HepG2 (cell line): ENCODE results near the gene CD83. TPM values are rescaled to one million over a fixed set of nuclear protein-coding genes. Genes with fewer than 3 reads are reported as not detected.

Experiments used
- ATAC-seq: fragments of 200-7000 bp; cut with Tn5 transposase; 3 replicates; pipeline ENCODE4 v1.9.1; 2020; ENCODE audit warnings: mild to moderate bottlenecking, moderate library complexity
- BruUV-seq: library from RNA; stranded (reverse); fragments of 400-500 nt; replicated peaks from 2 replicates; lab custom pipeline; 2021; lab: Mats Ljungman, UMichigan
- CTCF ChIA-PET: fragments of 300-600 bp; formaldehyde crosslinking; extraction: SDS; loops from one replicate; lab custom pipeline; 2021; ENCODE audit warnings: low total read pairs, inconsistent platforms, low intra/inter-chr PET ratio; lab: Yijun Ruan, JAX
- POLR2A ChIA-PET: fragments of 350-600 bp; sonication (Branson Sonifier 250); formaldehyde crosslinking; loops from one replicate; lab custom pipeline; 2020; ENCODE audit warnings: antibody characterized with exemption, inconsistent platforms; lab: Yijun Ruan, JAX
- DNase-seq: peaks from one replicate; pipeline ENCODE4 v3.0.0-alpha.2; 2015; ENCODE audit warnings: low spot score
- FAIRE-seq: peaks from 3 replicates; lab custom pipeline; 2011; peaks lifted over from hg19 to GRCh38; lab: Jason Lieb, UNC
- H2AFZ ChIP-seq: one replicate; pipeline ENCODE4 v1.6.1; 2011; ENCODE audit warnings: low read length, inconsistent platforms
- H3K27ac ChIP-seq: fragments of 300-600 bp; 3 replicates; pipeline ENCODE4 v1.8.0; 2011; ENCODE audit warnings: mixed run types, mild to moderate bottlenecking, mixed read lengths, low read length, inconsistent platforms; ENCODE audit not compliant: insufficient read depth; ENCODE audit errors: extremely low read length
- H3K27me3 ChIP-seq, 2 experiments: fragments of 200-600 bp in 1 of 2; 2 replicates in 1 of 2; 3 replicates in 1 of 2; pipeline versions ENCODE4 v1.6.0 to v1.8.0; 2011; ENCODE audit warnings: low read length in 2 of 2, mild to moderate bottlenecking in 2 of 2, moderate library complexity in 2 of 2, inconsistent platforms in 1 of 2; ENCODE audit not compliant: insufficient read depth in 2 of 2, control insufficient read depth in 1 of 2
- H3K36me3 ChIP-seq, 2 experiments: fragments of 200-600 bp in 1 of 2; replicated peaks in 1 of 2; 2 replicates in 1 of 2; 3 replicates in 1 of 2; pipeline versions ENCODE4 v1.5.1 to v1.8.0; 2011; ENCODE audit warnings: low read length in 2 of 2, inconsistent platforms in 1 of 2; ENCODE audit not compliant: insufficient read depth in 2 of 2, control insufficient read depth in 1 of 2
- H3K4me1 ChIP-seq: 2 replicates; pipeline ENCODE4 v1.5.1; 2012; ENCODE audit warnings: low read length, inconsistent platforms; ENCODE audit not compliant: insufficient read depth
- H3K4me2 ChIP-seq: 2 replicates; pipeline ENCODE4 v1.6.0; 2011; ENCODE audit warnings: low read depth, low read length, inconsistent platforms
- H3K4me3 ChIP-seq, 3 experiments: fragments of 200-600 bp in 1 of 3; sonication (generic), shearing (Covaris generic) in 1 of 3; replicated peaks in 1 of 3; 2 replicates each; pipeline ENCODE4 v1.5.1; 2011 to 2016; ENCODE audit warnings: low read length in 3 of 3, inconsistent platforms in 2 of 3, low read depth in 2 of 3, mild to moderate bottlenecking in 2 of 3, control low read depth in 1 of 3, mixed read lengths in 1 of 3; ENCODE audit not compliant: insufficient read depth in 1 of 3
- H3K79me2 ChIP-seq: one replicate; pipeline ENCODE4 v1.6.1; 2011; ENCODE audit warnings: low read length, inconsistent platforms; ENCODE audit not compliant: insufficient read depth
- H3K9ac ChIP-seq: 2 replicates; pipeline ENCODE4 v1.6.0; 2011; ENCODE audit warnings: mild to moderate bottlenecking, low read depth, low read length, inconsistent platforms; ENCODE audit not compliant: insufficient read depth
- H3K9me3 ChIP-seq: 2 replicates; pipeline ENCODE4 v1.5.1; 2012; ENCODE audit warnings: mild to moderate bottlenecking, low read length
- H4K20me1 ChIP-seq: 2 replicates; pipeline ENCODE4 v1.6.0; 2011; ENCODE audit warnings: inconsistent platforms, mild to moderate bottlenecking, low read length, moderate library complexity; ENCODE audit not compliant: insufficient read depth
- ADNP ChIP-seq: sonication (generic); formaldehyde crosslinking; IDR thresholded peaks from 2 replicates; pipeline ENCODE4 v1.4.0; 2020; ENCODE audit warnings: missing genetic modification reagents
- CBX2 ChIP-seq, 2 experiments: fragments of 200-600 bp in 1 of 2; sonication (generic); formaldehyde crosslinking in 1 of 2; IDR thresholded peaks; 2 replicates each; pipeline versions ENCODE4 v1.7.0 to v1.8.1; 2018 to 2022; ENCODE audit warnings: low read depth in 2 of 2, low read length in 1 of 2, mild to moderate bottlenecking in 1 of 2, missing genetic modification reagents in 1 of 2
- FIP1L1 ChIP-seq: fragments of 200-400 bp; formaldehyde crosslinking; IDR thresholded peaks from 2 replicates; pipeline ENCODE4 v1.6.1; 2018; ENCODE audit warnings: low read depth, mild to moderate bottlenecking, low read length, moderate library complexity, borderline replicate concordance; ENCODE audit not compliant: insufficient read depth
- KDM2A ChIP-seq: sonication (generic); formaldehyde crosslinking; IDR thresholded peaks from 2 replicates; pipeline ENCODE4 v1.4.0; 2020; ENCODE audit warnings: low read depth, missing genetic modification reagents, borderline replicate concordance
- KLF9 ChIP-seq: IDR thresholded peaks from 2 replicates; pipeline ENCODE4 v1.6.1; 2016; ENCODE audit warnings: low read depth
- NFATC3 ChIP-seq: sonication (generic); formaldehyde crosslinking; IDR thresholded peaks from 2 replicates; pipeline ENCODE4 v1.5.1; 2020; ENCODE audit warnings: mild to moderate bottlenecking, missing genetic modification reagents
- RFXANK ChIP-seq: IDR thresholded peaks from 2 replicates; pipeline ENCODE4 v1.6.1; 2016
- SALL1 ChIP-seq: sonication (generic); formaldehyde crosslinking; IDR thresholded peaks from 2 replicates; pipeline ENCODE4 v1.8.0; 2022; ENCODE audit warnings: mild to moderate bottlenecking, missing genetic modification reagents
- SMC3 ChIP-seq: IDR thresholded peaks from 2 replicates; pipeline ENCODE4 v1.6.1; 2011; ENCODE audit warnings: low read length, improper control_type of control experiment
- TEAD2 ChIP-seq: sonication (generic); formaldehyde crosslinking; IDR thresholded peaks from 2 replicates; pipeline ENCODE4 v1.9.0; 2021; ENCODE audit warnings: missing genetic modification reagents
- XBP1 ChIP-seq: sonication (generic); formaldehyde crosslinking; IDR thresholded peaks from 2 replicates; pipeline ENCODE4 v1.5.0; 2020; ENCODE audit warnings: missing genetic modification reagents
- WGBS: methylation state at CpG from one replicate; pipeline ENCODE4 v1.1.6; 2017; ENCODE audit warnings: low lambda C conversion rate; 5-methylcytosine and 5-hydroxymethylcytosine counted together
- in situ Hi-C: cut with HindIII; loops from 2 replicates; pipeline ENCODE4 v1.10.0; 2017; ENCODE audit warnings: low pct_unique_long_range_greater_than_20kb; ENCODE audit not compliant: extremely low pct_ligation_motif_present
- intact Hi-C: fragments of 100-400 bp; cut with micrococcal nuclease; formaldehyde crosslinking; loops from one replicate; pipeline ENCODE4 v1.10.0; 2022; ENCODE audit not compliant: unreplicated experiment
- polyA plus RNA-seq, 8 experiments: library from polyadenylated mRNA; depleted of rRNA in 3 of 8; stranded (reverse) in 7 of 8; unstranded in 1 of 8; fragments of >200 nt; fragmentation: Illumina TruSeq in 4 of 8; extraction: Trizol in 4 of 8; gene quantifications; 2 replicates each; pipeline versions ENCODE4 v1.2.1 to v1.2.3, GENCODE V29; 2011 to 2016; ENCODE audit warnings: low read depth in 4 of 8, missing spikeins in 1 of 8, mixed read lengths in 1 of 8; ENCODE audit not compliant: insufficient read depth in 1 of 8
- total RNA-seq, 5 experiments: library from RNA; depleted of rRNA; stranded (reverse); fragments of >200 nt; fragmentation: Illumina TruSeq; extraction: Trizol; gene quantifications; 2 replicates each; pipeline ENCODE4 v1.2.3, GENCODE V29; 2016; ENCODE audit warnings: low read depth in 1 of 5
- TF ChIP-seq, protein P1 (sequence below): sonication (generic); formaldehyde crosslinking; IDR thresholded peaks from 2 replicates; pipeline ENCODE4 v1.5.1; 2020; ENCODE audit warnings: mild to moderate bottlenecking, moderate library complexity, missing genetic modification reagents
- TF ChIP-seq, protein P2 (sequence below): sonication (generic); formaldehyde crosslinking; IDR thresholded peaks from 2 replicates; pipeline ENCODE4 v1.4.0; 2020; ENCODE audit warnings: missing genetic modification reagents
- TF ChIP-seq, protein P3 (sequence below): IDR thresholded peaks from 2 replicates; pipeline ENCODE4 v1.6.1; 2016; ENCODE audit warnings: low read depth
- TF ChIP-seq, protein P4 (sequence below), 2 experiments: sonication (generic) in 1 of 2; formaldehyde crosslinking in 1 of 2; IDR thresholded peaks; 2 replicates each; pipeline versions ENCODE4 v1.5.1 to v1.6.1; 2011 to 2020; ENCODE audit warnings: borderline replicate concordance in 1 of 2, low read depth in 1 of 2, low read length in 1 of 2, mild to moderate bottlenecking in 1 of 2, missing genetic modification reagents in 1 of 2, moderate library complexity in 1 of 2

CD83 gene
- total and polyA plus RNA-seq, 2 of the 13 experiments (the other 11 are each of a cell fraction or from before 2014, with no cell fraction given), result 0.46 to 2.3 TPM

- TF ChIP-seq KDM2A (CRISPR knock-in tag), result 0 out of 2 replicates have a peak, but pooled peaks have one; percentile 29
- TF ChIP-seq, protein P1, sequence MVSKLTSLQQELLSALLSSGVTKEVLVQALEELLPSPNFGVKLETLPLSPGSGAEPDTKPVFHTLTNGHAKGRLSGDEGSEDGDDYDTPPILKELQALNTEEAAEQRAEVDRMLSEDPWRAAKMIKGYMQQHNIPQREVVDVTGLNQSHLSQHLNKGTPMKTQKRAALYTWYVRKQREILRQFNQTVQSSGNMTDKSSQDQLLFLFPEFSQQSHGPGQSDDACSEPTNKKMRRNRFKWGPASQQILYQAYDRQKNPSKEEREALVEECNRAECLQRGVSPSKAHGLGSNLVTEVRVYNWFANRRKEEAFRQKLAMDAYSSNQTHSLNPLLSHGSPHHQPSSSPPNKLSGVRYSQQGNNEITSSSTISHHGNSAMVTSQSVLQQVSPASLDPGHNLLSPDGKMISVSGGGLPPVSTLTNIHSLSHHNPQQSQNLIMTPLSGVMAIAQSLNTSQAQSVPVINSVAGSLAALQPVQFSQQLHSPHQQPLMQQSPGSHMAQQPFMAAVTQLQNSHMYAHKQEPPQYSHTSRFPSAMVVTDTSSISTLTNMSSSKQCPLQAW, result peak; percentile 70
- peak; percentile 86 for TF ChIP-seq SMC3
Measured at GRCh38 chr6:14129575-14129974, 12.0 kb downstream of the CD83 start (continued).

DNA sequence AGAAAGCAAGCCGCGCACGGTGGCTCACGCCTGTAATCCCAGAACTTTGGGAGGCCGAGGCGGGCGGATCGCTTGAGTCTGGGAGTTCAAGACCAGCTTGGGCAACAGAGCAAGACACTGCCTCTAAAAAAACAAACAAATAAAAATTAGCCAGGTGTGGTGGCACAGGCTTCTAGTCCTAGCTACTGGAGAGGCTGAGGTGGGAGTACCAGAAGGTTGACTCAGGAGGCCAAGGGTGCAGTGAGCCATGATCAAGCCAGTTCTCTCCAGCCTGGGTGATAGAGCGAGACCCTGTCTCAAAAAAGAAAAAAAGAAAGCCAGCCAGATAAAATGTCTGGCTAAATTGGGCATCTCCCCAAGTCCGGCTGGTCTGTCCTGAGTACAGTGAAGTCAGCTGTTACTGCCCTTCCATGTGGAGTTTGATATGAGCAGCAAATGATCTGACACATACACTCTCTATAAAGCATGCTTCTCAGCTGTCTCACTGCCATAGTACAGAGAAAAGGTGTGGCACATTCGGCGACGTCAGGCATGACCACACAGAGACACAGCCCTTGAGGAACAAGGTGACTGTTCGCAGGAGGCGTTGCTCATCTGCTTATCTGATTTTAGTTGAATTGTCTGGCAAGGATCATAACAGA lies 13.0 kb downstream of the CD83 start:
- Histone ChIP-seq H3K27me3 (no peaks in the 10 kb centered on the region), H3K4me2 (no peak overlapping the region), H3K9ac (no peak overlapping the region), H3K4me3 (no peak overlapping the region), H3K27ac (no peak overlapping the region), H3K4me1 (peaks cover 25% of the 10 kb centered on the region), H4K20me1 (no peaks in the 10 kb centered on the region), H3K9me3 (no peaks in the 10 kb centered on the region), H3K36me3 (no peaks in the 10 kb centered on the region), H3K79me2 (no peaks in the 10 kb centered on the region), H2AFZ (no peak overlapping the region)
- 92% methylated on average over 15 of the region's 15 CpGs for WGBS
- FAIRE-seq, result no peak
- in situ Hi-C loops (no loop called here), intact Hi-C loops (no loop called here)
- ATAC-seq, result no peak
- ChIA-PET CTCF (interaction anchor here (2.2 kb wide), 1 partner anchor 14 kb away, joined by 31 read pairs; no protein-coding TSS in a partner anchor), POLR2A (no interaction called here)
- no peak for DNase-seq
- BruUV-seq, result no TSS peak
- TF ChIP-seq, protein P2, sequence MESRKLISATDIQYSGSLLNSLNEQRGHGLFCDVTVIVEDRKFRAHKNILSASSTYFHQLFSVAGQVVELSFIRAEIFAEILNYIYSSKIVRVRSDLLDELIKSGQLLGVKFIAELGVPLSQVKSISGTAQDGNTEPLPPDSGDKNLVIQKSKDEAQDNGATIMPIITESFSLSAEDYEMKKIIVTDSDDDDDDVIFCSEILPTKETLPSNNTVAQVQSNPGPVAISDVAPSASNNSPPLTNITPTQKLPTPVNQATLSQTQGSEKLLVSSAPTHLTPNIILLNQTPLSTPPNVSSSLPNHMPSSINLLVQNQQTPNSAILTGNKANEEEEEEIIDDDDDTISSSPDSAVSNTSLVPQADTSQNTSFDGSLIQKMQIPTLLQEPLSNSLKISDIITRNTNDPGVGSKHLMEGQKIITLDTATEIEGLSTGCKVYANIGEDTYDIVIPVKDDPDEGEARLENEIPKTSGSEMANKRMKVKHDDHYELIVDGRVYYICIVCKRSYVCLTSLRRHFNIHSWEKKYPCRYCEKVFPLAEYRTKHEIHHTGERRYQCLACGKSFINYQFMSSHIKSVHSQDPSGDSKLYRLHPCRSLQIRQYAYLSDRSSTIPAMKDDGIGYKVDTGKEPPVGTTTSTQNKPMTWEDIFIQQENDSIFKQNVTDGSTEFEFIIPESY (CRISPR knock-in tag), result no peak
- TF ChIP-seq SALL1 (CRISPR knock-in tag) (no peak), FIP1L1 (no peak), ADNP (CRISPR knock-in tag) (no peak), CBX2 (IDR thresholded peaks at IDR 0.05; ENCODE audit: low read depth, low read length) (no peak), CBX2 (CRISPR knock-in tag; IDR thresholded peaks at IDR 0.05; ENCODE audit: low read depth) (no peak), TEAD2 (CRISPR knock-in tag) (no peak), RFXANK (CRISPR knock-in tag) (no peak), KLF9 (CRISPR knock-in tag) (no peak), NFATC3 (CRISPR knock-in tag) (no peak), XBP1 (CRISPR knock-in tag) (no peak)
- TF ChIP-seq, protein P3, sequence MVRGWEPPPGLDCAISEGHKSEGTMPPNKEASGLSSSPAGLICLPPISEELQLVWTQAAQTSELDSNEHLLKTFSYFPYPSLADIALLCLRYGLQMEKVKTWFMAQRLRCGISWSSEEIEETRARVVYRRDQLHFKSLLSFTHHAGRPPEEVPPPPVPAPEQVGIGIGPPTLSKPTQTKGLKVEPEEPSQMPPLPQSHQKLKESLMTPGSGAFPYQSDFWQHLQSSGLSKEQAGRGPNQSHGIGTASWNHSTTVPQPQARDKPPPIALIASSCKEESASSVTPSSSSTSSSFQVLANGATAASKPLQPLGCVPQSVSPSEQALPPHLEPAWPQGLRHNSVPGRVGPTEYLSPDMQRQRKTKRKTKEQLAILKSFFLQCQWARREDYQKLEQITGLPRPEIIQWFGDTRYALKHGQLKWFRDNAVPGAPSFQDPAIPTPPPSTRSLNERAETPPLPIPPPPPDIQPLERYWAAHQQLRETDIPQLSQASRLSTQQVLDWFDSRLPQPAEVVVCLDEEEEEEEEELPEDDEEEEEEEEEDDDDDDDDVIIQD (CRISPR knock-in tag), result no peak
- TF ChIP-seq, protein P4, sequence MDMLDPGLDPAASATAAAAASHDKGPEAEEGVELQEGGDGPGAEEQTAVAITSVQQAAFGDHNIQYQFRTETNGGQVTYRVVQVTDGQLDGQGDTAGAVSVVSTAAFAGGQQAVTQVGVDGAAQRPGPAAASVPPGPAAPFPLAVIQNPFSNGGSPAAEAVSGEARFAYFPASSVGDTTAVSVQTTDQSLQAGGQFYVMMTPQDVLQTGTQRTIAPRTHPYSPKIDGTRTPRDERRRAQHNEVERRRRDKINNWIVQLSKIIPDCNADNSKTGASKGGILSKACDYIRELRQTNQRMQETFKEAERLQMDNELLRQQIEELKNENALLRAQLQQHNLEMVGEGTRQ (IDR thresholded peaks at IDR 0.05; ENCODE audit: low read depth, low read length), result no peak
- TF ChIP-seq, protein P4 (CRISPR knock-in tag; IDR thresholded peaks at IDR 0.05; ENCODE audit: borderline replicate concordance), result no peak
